ENCODE results near the gene TOR1B. TPM values are rescaled to one million over a fixed set of nuclear protein-coding genes. Genes with fewer than 3 reads are reported as not detected.
"Not testable (repeated sequence)": the region's sequence is repeated elsewhere in the genome, so short reads cannot be mapped to it uniquely, and the experiment has no call there.

Gene TOR1B
- total RNA-seq, 3 donors from 2014 or later: 22.6 to 26.7 (median 23.9) TPM

- TF ChIP-seq POLR2A (IDR thresholded peaks at IDR 0.05) (no peak), CTCF (IDR thresholded peaks at IDR 0.05) (no peak), POLR2AphosphoS5 (IDR thresholded peaks at IDR 0.05) (peak; percentile 37 to 61 (median 42))
These were observed 29.5 kb upstream of the TOR1B start for GRCh38 chr9:129773262-129774048.

DNA sequence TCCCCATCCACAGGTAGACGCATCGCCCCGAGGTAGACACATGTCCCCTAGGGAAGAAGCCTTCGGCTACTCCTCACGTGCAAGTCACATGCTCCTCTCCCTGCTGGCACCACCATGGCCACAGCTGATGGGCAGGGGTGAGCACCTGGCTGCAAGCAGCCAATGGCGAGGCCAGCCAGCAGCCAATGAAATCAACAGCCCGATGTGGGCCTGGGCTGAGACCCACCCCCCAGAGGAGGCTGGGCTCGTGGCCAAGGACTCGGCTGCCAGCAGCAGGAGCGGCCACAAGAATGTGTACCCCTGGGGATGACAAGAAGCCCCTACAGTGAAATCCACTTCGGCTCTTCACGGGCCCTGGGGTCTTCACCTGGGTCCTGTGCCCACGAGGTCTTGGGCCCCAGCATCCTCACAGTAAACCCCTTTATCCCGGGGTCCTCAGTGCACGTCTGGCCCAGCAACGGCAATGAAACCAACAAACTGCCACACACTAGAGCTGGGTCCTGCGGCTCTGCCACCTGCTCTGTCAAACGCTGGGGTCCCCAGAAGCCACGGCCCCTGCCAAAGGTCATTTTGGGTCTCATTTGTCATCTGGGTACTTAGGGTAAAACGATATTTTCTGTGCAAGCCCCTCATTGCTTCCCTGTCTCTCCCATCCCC, 28.1 kb upstream of the TOR1B start:
- H3K4me3 ChIP-seq: no peak overlapping the region
- TF ChIP-seq CTCF (IDR thresholded peaks at IDR 0.05) (no peak), POLR2AphosphoS5 (IDR thresholded peaks at IDR 0.05) (no peak), POLR2A (IDR thresholded peaks at IDR 0.05) (no peak)
- intact Hi-C loops (cut with DNase I; ENCODE audit: low total_unique reads): no loop called here
- no peak for DNase-seq (ENCODE audit: low spot score in 2 of 2)
- no peaks in the 10 kb centered on the region for H3K36me3 ChIP-seq
- peaks cover 7 to 8% of the 10 kb centered on the region in 2 donors for H3K4me1 ChIP-seq
- H3K27ac ChIP-seq: peak overlapping the region; percentile 4 to 69
- H3K9me3 ChIP-seq: no peaks in the 10 kb centered on the region
- no peaks in the 10 kb centered on the region for H3K27me3 ChIP-seq

More at GRCh38 chr9:129773262-129774048, 29.5 kb upstream of the TOR1B start:
- DNase-seq (ENCODE audit: low spot score in 2 of 2): peak; percentile 71 to 82
- Histone ChIP-seq H3K9me3 (no peaks in the 10 kb centered on the region), H3K36me3 (no peaks in the 10 kb centered on the region), H3K4me3 (no peak overlapping the region), H3K4me1 (peaks cover 7 to 8% of the 10 kb centered on the region in 2 donors), H3K27me3 (no peaks in the 10 kb centered on the region), H3K27ac (peak overlapping the region; percentile 81 to 82)
- intact Hi-C loops (cut with DNase I; ENCODE audit: low total_unique reads): no loop called here

DNA sequence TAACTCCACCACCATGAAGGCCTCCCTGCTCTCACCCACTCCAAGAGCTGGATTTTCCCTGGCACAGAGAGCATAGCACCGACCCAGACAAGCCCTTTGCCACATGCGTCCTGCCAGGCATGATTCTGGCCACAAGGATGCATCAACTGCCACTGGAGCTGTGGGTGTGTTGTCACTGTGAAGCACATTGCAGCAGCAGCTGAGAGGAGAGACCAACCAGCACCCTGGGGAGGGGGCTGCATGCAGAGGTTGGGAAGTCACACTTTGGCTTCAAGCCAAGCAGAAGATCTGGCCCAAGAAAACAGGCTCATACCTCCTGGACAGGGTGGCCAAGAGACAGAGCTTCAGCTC, 27.6 kb upstream of the TOR1B start:
- Histone ChIP-seq H3K4me1 (peaks cover 7 to 8% of the 10 kb centered on the region in 2 donors), H3K9me3 (no peaks in the 10 kb centered on the region), H3K27me3 (no peaks in the 10 kb centered on the region), H3K36me3 (no peaks in the 10 kb centered on the region), H3K4me3 (no peak overlapping the region), H3K27ac (peak overlapping the region; percentile 4 to 69)
- intact Hi-C loops (cut with DNase I; ENCODE audit: low total_unique reads): no loop called here
- DNase-seq (ENCODE audit: low spot score in 2 of 2): no peak
- TF ChIP-seq POLR2A (IDR thresholded peaks at IDR 0.05) (no peak), POLR2AphosphoS5 (IDR thresholded peaks at IDR 0.05) (no peak), CTCF (IDR thresholded peaks at IDR 0.05) (no peak)

GRCh38 chr9:129776096-129776495, 26.9 kb upstream of the TOR1B start:
- H3K4me3 ChIP-seq; H3K27me3 ChIP-seq; intact Hi-C loops (cut with DNase I; ENCODE audit: low total_unique reads); DNase-seq (ENCODE audit: low spot score in 2 of 2); H3K4me1 ChIP-seq; H3K36me3 ChIP-seq; H3K9me3 ChIP-seq: not testable (repeated sequence)
- peak overlapping the region; percentile 90 to 93 for H3K27ac ChIP-seq

GRCh38 chr9:129776566-129776937, 26.4 kb upstream of the TOR1B start:
- intact Hi-C loops (cut with DNase I; ENCODE audit: low total_unique reads): no loop called here
- DNase-seq (ENCODE audit: low spot score in 2 of 2): no peak

More at GRCh38 chr9:129776566-129776937, 26.4 kb upstream of the TOR1B start:
- TF ChIP-seq POLR2AphosphoS5 (IDR thresholded peaks at IDR 0.05) (no peak), POLR2A (IDR thresholded peaks at IDR 0.05) (no peak), CTCF (IDR thresholded peaks at IDR 0.05) (no peak)
- no peaks in the 10 kb centered on the region for H3K9me3 ChIP-seq
- peak overlapping the region; percentile 1 to 48 (median 21) for H3K4me3 ChIP-seq
- peak overlapping the region; percentile 90 to 93 for H3K27ac ChIP-seq
- no peaks in the 10 kb centered on the region for H3K27me3 ChIP-seq
- H3K4me1 ChIP-seq: peaks cover 7 to 8% of the 10 kb centered on the region in 2 donors
- H3K36me3 ChIP-seq: no peaks in the 10 kb centered on the region

Data from breast epithelium (tissue), 4 donors.